Measurements from ENCODE around the gene DIPK1C. TPM values are rescaled to one million over a fixed set of nuclear protein-coding genes. Genes with fewer than 3 reads are reported as not detected.
A peak's percentile ranks its signal among the peaks of the same experiment; 100 is the strongest.

Gene DIPK1C
- total RNA-seq, 1 donor from 2014 or later, result 2.4 TPM

GRCh38 chr18:74418023-74418422 is 39.1 kb downstream of the DIPK1C start:
- no peak for DNase-seq

- no peak for DNase-seq
Measured at GRCh38 chr18:74416124-74416523, 41.0 kb downstream of the DIPK1C start.

GRCh38 chr18:74414953-74415515 is 42.1 kb downstream of the DIPK1C start:
- DNase-seq, result no peak

- no peak for DNase-seq
Measured at GRCh38 chr18:74413836-74414235, 43.3 kb downstream of the DIPK1C start.

GRCh38 chr18:74412116-74412880 is 44.8 kb downstream of the DIPK1C start:
- DNase-seq, result no peak

GRCh38 chr18:74411475-74411874 is 45.6 kb downstream of the DIPK1C start:
- DNase-seq, result no peak

- no peak for DNase-seq
Measured at GRCh38 chr18:74410441-74410992, 46.6 kb downstream of the DIPK1C start.

GRCh38 chr18:74407888-74408287 is 49.2 kb downstream of the DIPK1C start:
- no peak for DNase-seq

- DNase-seq, result no peak
Measured at GRCh38 chr18:74402806-74403433, 54.2 kb downstream of the DIPK1C start.

GRCh38 chr18:74400813-74401212 is 56.3 kb downstream of the DIPK1C start:
- DNase-seq, result peak; percentile 12

GRCh38 chr18:74399091-74399887 is 57.8 kb downstream of the DIPK1C start:
- DNase-seq, result no peak

- no peak for DNase-seq
Measured at GRCh38 chr18:74397572-74397971, 59.5 kb downstream of the DIPK1C start.

- peak; percentile 87 for DNase-seq
Measured at GRCh38 chr18:74396171-74397169, 60.6 kb downstream of the DIPK1C start.

GRCh38 chr18:74395648-74396154 is 61.4 kb downstream of the DIPK1C start:
- no peak for DNase-seq

GRCh38 chr18:74395006-74395405 is 62.1 kb downstream of the DIPK1C start:
- no peak for DNase-seq

GRCh38 chr18:74392323-74392722 is 64.8 kb downstream of the DIPK1C start:
- DNase-seq, result no peak

- DNase-seq, result no peak
Measured at GRCh38 chr18:74390900-74391299, 66.2 kb downstream of the DIPK1C start.

GRCh38 chr18:74389991-74390390 is 67.1 kb downstream of the DIPK1C start:
- DNase-seq, result no peak

GRCh38 chr18:74389171-74389927 is 67.8 kb downstream of the DIPK1C start:
- no peak for DNase-seq

- no peak for DNase-seq
Measured at GRCh38 chr18:74388227-74388626, 68.9 kb downstream of the DIPK1C start.
